Fibroblast of lung (primary cell): Measurements from ENCODE around the gene PRX. TPM values are rescaled to one million over a fixed set of nuclear protein-coding genes. Genes with fewer than 3 reads are reported as not detected.

Source experiments
- DNase-seq, 2 donors: peaks; one replicate each; pipeline versions ENCODE4 v3.0.0 to v3.0.0-alpha.2; 2010; ENCODE audit warnings: low read depth in 2 of 2
- H2AFZ ChIP-seq: 2 replicates; pipeline ENCODE4 v1.5.1; 2012; ENCODE audit warnings: low read length, control low read depth, inconsistent platforms
- H3K27ac ChIP-seq: 2 replicates; pipeline ENCODE4 v1.5.1; 2011; ENCODE audit warnings: low read length, control low read depth; ENCODE audit not compliant: insufficient read depth
- H3K27me3 ChIP-seq: 2 replicates; pipeline ENCODE4 v1.5.1; 2011; ENCODE audit warnings: mild to moderate bottlenecking, low read length; ENCODE audit not compliant: control insufficient read depth, insufficient read depth
- H3K36me3 ChIP-seq: 2 replicates; pipeline ENCODE4 v1.5.1; 2011; ENCODE audit warnings: low read length; ENCODE audit not compliant: control insufficient read depth, insufficient read depth
- H3K4me1 ChIP-seq: 2 replicates; pipeline ENCODE4 v1.5.1; 2011; ENCODE audit warnings: low read length; ENCODE audit not compliant: control insufficient read depth, insufficient read depth; ENCODE audit errors: extremely low read depth
- H3K4me2 ChIP-seq: 2 replicates; pipeline ENCODE4 v1.5.1; 2011; ENCODE audit warnings: low read length, control low read depth; ENCODE audit not compliant: insufficient read depth; ENCODE audit errors: extremely low read depth
- H3K4me3 ChIP-seq, 4 experiments: fragments of 200-600 bp in 1 of 4; sonication (generic) in 1 of 4; replicated peaks in 1 of 4; 2 replicates each; pipeline ENCODE4 v1.5.1; 2011 to 2016; ENCODE audit warnings: low read length in 4 of 4, low read depth in 3 of 4, mild to moderate bottlenecking in 3 of 4, control low read depth in 2 of 4, inconsistent platforms in 1 of 4, mixed read lengths in 1 of 4; ENCODE audit not compliant: insufficient read depth in 1 of 4; ENCODE audit errors: control extremely low read depth in 1 of 4
- H3K79me2 ChIP-seq: 2 replicates; pipeline ENCODE4 v1.5.1; 2012; ENCODE audit warnings: mild to moderate bottlenecking, low read length, inconsistent platforms; ENCODE audit not compliant: control insufficient read depth, insufficient read depth
- H3K9ac ChIP-seq: 2 replicates; pipeline ENCODE4 v1.5.1; 2011; ENCODE audit warnings: mild to moderate bottlenecking, low read length, control low read depth; ENCODE audit not compliant: insufficient read depth
- H3K9me3 ChIP-seq: 2 replicates; pipeline ENCODE4 v1.5.1; 2012; ENCODE audit warnings: low read depth, low read length; ENCODE audit not compliant: control insufficient read depth, insufficient read depth
- H4K20me1 ChIP-seq: 2 replicates; pipeline ENCODE4 v1.5.1; 2011; ENCODE audit warnings: low read length; ENCODE audit not compliant: control insufficient read depth, insufficient read depth; ENCODE audit errors: extremely low read depth
- EZH2 ChIP-seq: IDR thresholded peaks from 2 replicates; pipeline ENCODE4 v1.5.1; 2012; ENCODE audit warnings: low read length, control low read depth, mild to moderate bottlenecking; ENCODE audit errors: missing control alignments
- polyA plus RNA-seq, 2 donors: library from polyadenylated mRNA; depleted of rRNA in 1 of 2; stranded (reverse) in 1 of 2; unstranded in 1 of 2; fragments of >200 nt; gene quantifications; 2 replicates each; pipeline ENCODE4 v1.2.1, GENCODE V29; 2011 to 2012; ENCODE audit warnings: missing spikeins in 1 of 2
- total RNA-seq: library from RNA; depleted of rRNA; stranded (reverse); fragments of >200 nt; gene quantifications from 2 replicates; pipeline ENCODE4 v1.2.1, GENCODE V29; 2014
- TF ChIP-seq, protein P1 (sequence below), 2 donors: IDR thresholded peaks in 1 of 2; conservative IDR thresholded peaks in 1 of 2; 1 replicate in 1 of 2; 2 replicates in 1 of 2; pipeline ENCODE4 v1.5.1; 2011 to 2012; ENCODE audit warnings: low read length in 2 of 2, control low read depth in 1 of 2, inconsistent platforms in 1 of 2, low read depth in 1 of 2, mild to moderate bottlenecking in 1 of 2

The PRX gene
- total and polyA plus RNA-seq, 2 donors (not counting 1 experiment from before 2014, with no cell fraction given) = 0.91 to 3.6 TPM

DNA sequence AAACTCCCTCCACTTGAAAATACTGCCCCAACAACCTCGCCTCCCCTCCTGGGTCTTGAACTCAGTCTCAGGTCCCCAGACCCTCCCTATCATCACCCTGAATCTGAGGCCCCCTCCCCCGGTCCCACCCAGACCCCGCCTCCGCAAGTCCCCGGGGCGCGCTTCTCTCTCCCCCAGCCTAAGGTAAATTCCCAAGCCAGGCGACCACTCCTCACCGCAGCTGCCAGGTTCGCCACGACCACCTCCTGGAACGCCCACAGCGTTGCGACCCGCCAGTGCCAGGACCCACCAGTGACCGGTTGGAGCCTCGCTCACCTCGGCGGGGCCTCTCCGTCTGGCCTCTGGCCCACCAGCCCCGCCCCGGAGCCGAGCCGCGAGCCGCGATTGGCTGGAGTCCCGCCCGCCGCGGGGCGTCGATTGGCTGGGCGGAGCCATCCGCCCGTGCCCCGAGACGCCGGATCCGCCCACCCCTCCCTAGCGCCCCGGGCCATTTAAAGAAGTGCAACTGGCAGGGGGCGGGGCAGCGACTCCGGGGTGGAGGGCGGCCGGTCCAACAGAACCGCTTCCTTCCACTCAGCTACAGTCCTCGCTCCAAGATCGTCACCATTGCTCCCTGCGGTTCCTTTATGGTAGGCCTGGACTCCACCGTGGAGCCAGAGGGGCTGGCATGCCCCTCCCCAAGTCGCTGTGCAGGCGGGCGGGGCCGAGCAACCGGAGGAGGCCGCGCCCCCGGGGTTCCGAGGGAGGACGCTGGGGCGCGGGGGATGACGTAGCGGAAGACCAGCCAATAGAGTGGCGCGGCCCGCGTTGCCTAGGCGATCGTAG, 31.0 kb upstream of the PRX start, which contains the start of gene SERTAD3:
TSS of gene SERTAD3 (minus strand) at position 336 of the 825 bp plus-strand sequence. CDS start 2,255 bp downstream, outside the sequence.
- peaks cover 34% of the 10 kb centered on the region for H3K79me2 ChIP-seq
- no peaks in the 10 kb centered on the region for H3K27me3 ChIP-seq
- peak within 1 kb of the TSS; percentile 98 for H2AFZ ChIP-seq
- peak within 1 kb of the TSS; percentile 98 for H3K4me2 ChIP-seq
- DNase-seq = peak; percentile 91 to 94
- peaks cover 7% of the 10 kb centered on the region for H3K4me1 ChIP-seq
- no peaks in the 10 kb centered on the region for H3K9me3 ChIP-seq
- no peaks in the 10 kb centered on the region for H4K20me1 ChIP-seq
- peak within 1 kb of the TSS; percentile 80 for H3K9ac ChIP-seq
- TF ChIP-seq, protein P1, sequence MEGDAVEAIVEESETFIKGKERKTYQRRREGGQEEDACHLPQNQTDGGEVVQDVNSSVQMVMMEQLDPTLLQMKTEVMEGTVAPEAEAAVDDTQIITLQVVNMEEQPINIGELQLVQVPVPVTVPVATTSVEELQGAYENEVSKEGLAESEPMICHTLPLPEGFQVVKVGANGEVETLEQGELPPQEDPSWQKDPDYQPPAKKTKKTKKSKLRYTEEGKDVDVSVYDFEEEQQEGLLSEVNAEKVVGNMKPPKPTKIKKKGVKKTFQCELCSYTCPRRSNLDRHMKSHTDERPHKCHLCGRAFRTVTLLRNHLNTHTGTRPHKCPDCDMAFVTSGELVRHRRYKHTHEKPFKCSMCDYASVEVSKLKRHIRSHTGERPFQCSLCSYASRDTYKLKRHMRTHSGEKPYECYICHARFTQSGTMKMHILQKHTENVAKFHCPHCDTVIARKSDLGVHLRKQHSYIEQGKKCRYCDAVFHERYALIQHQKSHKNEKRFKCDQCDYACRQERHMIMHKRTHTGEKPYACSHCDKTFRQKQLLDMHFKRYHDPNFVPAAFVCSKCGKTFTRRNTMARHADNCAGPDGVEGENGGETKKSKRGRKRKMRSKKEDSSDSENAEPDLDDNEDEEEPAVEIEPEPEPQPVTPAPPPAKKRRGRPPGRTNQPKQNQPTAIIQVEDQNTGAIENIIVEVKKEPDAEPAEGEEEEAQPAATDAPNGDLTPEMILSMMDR (conservative IDR thresholded peaks at IDR 0.05 in 1 of 2, IDR thresholded peaks at IDR 0.05 in 1 of 2; ENCODE audit: low read depth in 1 of 2, low read length in 2 of 2) = no peak
- no peak for TF ChIP-seq EZH2
- peak within 1 kb of the TSS; percentile 56 to 94 (median 90) for H3K4me3 ChIP-seq
- peaks cover 16% of the 10 kb centered on the region for H3K36me3 ChIP-seq
- H3K27ac ChIP-seq = peak within 1 kb of the TSS; percentile 89

- Histone ChIP-seq H3K79me2 (peaks cover 34% of the 10 kb centered on the region), H3K4me1 (peaks cover 7% of the 10 kb centered on the region), H3K9ac (peak overlapping the region; percentile 80), H3K9me3 (no peaks in the 10 kb centered on the region), H3K4me2 (peak overlapping the region; percentile 11), H3K4me3 (peak overlapping the region; percentile 56 to 94 (median 90)), H3K36me3 (peaks cover 16% of the 10 kb centered on the region), H4K20me1 (no peaks in the 10 kb centered on the region), H2AFZ (no peak overlapping the region), H3K27me3 (no peaks in the 10 kb centered on the region), H3K27ac (peak overlapping the region; percentile 89)
- TF ChIP-seq EZH2 = no peak
- TF ChIP-seq, protein P1 (conservative IDR thresholded peaks at IDR 0.05 in 1 of 2, IDR thresholded peaks at IDR 0.05 in 1 of 2; ENCODE audit: low read depth in 1 of 2, low read length in 2 of 2) = no peak
- peak; percentile 99 to 100 for DNase-seq
These were observed 30.2 kb upstream of the PRX start for GRCh38 chr19:40443131-40443999.
